HG02973 (cell line): ENCODE measurements around the gene POP7.

ENCODE experiments used
- ATAC-seq: cut with Tn5 transposase; IDR thresholded peaks from one replicate; pipeline ENCODE4 v1.9.1; 2021; ENCODE audit warnings: moderate library complexity; ENCODE audit not compliant: unreplicated experiment

POP7 gene

DNA sequence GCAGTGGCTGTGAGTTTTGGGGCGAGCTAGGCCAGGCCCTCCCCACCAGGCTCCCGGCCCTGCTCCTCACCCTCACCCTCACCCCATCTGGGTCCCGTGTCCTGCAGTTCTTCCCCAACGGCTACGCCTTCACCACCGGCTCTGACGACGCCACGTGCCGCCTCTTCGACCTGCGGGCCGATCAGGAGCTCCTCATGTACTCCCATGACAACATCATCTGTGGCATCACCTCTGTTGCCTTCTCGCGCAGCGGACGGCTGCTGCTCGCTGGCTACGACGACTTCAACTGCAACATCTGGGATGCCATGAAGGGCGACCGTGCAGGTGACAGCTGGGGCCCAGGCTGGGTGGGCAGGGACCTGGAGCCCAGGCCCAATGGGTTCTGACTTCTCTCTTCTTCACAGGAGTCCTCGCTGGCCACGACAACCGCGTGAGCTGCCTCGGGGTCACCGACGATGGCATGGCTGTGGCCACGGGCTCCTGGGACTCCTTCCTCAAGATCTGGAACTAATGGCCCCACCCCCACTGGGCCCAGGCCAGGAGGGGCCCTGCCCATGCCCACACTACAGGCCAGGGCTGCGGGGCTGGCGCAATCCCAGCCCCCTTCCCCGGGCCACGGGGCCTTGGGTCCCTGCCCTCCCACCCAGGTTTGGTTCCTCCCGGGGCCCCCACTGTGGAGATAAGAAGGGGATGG lies 27.5 kb upstream of the POP7 start:
- ATAC-seq = no peak

DNA sequence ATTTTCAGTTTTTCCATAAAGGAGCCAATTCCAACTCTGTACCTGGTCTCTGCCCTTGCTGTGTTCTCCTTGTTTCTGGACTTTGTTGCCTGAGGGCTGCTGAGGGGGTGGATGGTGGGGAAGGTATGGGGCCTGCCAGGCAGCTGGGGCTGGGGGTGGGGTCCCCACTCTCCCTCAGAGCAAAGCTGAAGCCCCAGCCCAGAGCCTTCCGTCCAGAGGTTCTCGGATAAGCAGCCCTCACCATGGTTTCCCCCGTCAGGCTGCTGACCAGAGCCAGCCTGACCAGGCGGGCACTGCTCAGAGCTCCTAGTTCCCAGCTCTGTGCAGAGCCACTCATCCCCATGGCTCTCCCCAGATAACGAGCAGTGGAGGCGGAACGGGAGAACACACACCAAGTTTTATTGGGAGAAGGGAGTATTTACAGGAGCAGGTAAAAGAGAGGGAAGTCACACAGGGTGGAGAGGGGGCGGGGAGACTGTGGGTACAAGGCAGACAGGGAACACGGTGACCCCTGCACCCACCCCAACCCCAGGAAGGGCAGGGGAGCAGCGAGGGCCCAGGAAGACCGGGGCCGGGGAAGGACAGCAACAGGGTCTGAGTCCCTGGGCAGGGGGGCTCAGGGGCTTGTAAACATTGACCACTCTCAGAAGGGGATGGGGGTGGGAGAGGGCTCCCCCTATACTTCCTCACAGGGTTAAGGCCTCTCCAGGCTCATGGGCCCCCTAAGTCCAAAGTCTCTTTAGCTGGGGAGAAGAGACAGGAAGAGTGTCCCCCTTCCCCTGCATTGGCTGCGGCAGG lies 26.6 kb upstream of the POP7 start:
- no peak for ATAC-seq

DNA sequence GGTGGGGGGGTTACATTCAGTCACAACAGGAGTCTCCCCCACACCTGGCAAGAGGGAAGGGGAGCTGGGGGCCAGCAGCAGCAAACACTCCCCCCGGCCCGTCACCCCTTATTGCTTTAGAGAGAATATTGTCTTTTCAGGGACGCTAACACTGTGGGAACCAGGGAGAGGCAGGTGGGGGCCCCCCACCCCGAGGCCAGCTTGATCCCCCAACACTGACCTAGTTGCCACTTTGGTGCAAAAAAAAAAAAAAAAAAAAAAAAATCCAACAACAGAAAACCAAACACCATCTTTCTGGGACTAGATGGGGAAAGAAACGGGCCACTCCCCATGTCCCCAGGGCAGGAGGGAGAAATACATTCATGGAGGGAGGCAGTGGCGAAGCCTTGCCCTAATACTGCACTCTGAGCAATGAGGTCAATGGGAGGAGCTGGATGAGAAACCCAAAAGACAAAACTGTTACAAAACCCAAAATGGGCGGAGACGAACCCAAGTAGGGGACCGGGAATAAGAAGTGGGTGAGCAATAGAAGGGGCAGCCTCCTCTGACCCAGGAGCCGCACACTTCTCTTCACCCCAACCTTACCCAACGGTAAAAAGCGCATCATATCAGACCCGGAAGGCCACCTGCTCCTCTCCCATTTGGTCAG lies 25.9 kb upstream of the POP7 start:
- no peak for ATAC-seq

DNA sequence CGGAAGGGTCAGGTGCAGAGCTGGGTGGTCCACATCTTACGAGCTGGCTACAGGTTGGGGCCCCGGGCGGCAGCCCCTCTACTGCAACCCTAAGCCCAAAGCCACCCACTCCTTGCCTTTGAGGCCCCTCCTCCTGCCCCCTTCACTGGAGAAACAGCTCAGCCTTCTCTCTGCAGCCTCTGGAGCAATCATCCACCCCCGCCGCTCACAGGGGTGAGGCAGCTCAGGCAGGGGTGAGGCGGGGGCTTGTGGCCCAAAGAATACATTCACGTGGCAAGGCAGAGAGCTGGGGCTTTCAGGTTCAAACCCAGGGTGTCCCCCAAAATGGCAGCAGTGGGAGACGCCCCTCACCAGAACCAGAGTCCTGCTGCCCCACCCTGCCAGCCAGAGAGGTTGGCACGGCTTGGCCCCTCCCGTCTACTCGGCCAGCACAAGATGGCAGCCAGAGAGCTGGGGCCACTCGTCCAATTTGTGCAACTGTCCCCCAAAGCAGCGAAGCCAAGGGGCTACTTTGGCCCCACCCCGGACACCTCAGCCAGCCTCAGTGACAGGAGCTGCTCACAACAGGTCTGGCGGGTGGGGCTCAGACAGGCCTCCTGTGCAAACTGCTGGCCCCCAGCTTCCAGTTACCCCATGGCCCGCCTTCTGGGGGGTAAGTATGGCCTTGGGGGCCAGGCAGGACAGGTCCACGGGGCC lies 25.2 kb upstream of the POP7 start:
- ATAC-seq = no peak

DNA sequence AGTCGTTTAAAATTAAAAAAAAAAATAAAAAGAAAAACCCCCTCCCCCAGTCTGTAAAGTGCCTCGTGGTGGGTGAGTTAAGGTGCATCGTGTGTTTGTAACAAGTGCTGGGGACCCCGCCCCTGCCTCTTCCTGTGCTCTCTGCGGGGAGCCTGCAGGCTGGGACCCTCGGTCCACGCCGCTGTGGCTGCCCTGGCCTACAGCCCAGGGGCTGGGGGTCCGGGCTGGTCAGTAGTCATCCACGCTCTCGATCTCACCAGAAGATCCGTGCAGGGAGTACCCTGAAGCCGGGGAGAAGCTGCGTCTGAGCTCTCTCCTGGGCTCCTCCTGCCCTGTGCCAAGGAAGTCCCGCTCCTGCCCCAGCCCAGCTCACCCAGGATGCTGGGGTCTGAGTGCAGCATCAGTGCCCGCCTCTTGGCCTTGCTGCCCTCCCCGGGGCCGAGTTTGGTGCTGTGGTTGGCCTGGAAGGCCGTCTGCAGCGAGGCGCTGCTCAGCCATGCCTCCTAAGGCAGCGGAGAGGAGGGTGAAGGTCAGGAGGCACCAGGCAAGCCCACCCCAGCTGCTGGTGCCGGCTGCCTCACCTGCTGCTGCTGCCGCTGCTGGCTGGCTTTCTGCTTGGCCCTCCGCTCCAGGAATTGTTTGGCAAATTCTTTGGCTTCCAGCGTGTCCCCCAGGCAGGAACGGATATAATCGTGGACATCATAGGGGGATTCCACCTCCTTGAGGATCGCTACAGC lies 24.3 kb upstream of the POP7 start:
- no peak for ATAC-seq

DNA sequence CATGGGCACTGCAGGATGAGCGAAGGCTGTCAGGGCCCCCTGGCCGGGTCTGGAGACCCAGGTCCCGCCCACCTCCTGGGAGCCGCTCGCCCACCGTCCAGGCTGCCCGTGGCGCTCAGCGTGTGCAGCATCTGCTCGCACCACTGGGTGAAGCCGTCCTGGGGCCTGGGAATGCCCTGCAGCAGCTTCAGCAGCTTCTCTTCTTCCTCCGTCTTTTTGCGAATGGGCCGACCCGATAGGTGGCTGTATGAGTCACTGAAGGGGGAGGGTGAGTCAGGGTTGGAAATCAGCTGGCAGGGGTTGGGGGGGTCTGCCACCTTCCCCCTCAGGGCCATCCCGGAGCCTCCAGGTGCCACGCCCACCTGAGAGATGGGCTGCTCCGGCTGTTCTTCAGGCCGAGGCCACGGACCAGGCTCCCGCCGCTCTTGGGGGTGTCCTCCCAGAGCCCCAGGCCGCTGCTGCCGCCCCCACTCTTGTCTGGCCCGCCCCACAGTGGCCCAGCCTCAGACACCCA lies 23.6 kb upstream of the POP7 start:
- no peak for ATAC-seq

DNA sequence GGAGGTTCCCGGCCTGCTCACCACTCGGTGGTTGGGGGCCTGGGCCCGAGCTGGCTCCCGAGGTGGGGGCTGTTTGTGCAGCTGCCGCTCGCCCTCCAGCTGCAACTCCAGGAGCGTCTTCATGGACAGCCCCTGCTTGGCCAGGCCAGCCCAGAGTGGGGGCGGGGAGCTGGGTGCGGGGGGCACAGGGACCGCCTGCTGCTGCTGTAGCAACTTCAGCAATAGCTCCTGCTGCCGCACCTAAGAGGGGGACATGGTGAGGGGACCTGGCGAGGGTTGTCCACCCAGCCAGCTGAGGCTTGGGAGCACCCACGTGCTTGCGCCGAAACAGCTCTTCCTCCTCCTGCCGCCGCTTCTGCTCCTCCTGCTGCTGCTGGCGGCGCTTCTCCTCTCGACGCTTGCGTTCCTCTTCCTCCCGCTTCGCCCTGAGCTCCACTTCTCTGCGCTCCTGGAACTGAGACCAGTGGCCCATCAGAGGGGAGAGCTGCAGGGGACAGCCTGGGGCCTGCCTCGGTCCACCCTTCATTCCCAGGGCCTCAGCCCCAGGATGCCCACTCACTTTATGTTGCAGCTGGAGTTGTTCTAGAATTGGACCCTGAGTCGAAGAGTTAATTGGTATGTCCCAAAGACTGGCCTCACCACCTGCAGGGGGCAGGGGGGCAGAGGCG lies 22.8 kb upstream of the POP7 start:
- ATAC-seq = no peak

DNA sequence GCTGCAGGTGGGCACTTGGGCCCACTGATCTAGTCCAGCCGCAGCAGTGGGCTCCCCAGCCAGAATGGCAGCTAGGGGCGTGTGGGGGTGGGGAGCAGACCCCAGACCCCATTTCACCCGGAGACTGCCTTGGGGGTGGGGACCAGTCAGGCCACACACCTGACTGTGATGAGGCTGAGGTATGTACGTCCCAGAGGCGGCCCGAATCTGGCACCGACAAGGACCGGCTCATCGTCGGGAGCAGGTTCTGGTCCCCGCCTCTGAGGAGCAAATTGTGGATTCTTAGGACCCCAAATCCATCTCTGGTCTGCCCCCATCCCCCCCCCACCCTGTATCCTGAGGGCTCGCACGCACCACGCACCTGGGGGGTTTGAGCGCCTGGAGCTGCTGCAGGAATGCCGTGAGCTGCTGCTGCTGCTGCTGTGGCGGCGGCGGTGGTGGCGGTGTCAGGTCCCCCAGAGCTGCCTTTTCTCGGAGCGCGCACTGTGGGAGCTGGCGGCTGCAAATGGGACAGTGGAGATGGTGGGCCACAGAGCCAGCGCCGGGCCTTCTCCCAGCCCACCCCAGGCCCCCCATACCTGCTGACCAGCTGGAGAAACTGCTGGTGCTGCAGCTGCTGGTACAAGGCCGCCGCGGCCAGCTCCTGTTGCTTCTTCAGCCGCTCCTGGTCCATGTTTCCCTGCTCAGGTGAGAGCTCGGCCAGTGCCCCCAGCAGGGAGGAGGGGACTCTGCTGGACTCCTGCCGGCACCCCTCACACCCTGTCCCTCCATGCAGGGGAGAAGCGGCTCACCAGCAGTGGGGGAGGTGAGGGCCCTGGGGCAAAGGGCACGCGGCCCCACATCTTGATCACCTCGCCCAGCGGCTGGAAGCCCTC lies 22.0 kb upstream of the POP7 start:
- no peak for ATAC-seq

DNA sequence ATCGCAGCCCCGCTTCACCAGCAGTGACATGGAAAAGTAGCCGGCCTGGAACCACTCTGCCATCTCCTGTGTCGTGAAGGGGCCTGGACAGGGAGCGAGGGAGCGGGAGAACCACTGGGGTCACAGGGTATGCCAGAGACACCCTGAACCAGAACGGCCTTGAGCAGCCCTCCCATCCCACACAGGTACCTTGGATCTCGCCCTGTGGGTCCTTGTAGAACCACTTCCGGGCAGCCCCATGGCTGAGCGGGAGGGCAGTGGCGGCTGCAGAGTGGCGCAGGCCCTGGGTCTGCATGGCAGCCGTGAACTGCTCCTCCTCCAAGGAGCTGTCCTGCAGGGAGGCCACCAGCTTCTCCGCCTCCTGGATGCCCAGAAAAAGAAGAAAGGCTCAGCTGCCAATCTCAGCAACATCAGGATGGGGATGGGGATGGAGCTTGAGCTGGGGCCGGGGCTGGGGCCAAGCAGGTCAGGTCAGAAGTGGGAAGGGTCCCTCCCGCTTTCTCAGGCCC lies 21.3 kb upstream of the POP7 start:
- ATAC-seq = no peak

DNA sequence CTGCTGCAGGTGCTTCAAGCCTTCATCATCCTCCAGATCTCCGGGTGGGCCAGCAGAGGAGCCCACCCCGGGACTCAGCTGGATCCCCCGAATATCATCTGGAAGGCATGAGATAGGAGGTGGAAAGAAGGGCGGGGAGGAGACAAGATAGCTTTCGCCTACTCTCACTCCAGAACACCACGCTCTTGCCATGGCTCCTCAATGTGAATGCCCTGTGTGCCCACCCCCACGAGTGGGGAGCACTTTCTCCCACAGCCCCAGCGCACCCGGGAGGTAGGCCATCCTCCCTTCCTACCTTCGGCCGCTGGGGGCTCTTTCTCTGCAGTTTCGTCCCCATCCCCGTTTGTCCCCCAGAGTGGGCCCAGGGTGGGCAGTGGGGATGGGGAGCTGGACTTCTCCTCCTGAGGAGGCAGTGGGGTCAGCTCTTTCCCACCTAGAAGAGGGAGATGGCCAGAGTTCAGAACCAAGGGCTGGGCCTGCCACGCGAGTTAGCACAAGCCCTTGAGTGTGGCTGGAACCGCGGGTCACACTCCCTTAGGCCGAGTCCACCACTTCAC lies 20.8 kb upstream of the POP7 start:
- ATAC-seq = no peak

DNA sequence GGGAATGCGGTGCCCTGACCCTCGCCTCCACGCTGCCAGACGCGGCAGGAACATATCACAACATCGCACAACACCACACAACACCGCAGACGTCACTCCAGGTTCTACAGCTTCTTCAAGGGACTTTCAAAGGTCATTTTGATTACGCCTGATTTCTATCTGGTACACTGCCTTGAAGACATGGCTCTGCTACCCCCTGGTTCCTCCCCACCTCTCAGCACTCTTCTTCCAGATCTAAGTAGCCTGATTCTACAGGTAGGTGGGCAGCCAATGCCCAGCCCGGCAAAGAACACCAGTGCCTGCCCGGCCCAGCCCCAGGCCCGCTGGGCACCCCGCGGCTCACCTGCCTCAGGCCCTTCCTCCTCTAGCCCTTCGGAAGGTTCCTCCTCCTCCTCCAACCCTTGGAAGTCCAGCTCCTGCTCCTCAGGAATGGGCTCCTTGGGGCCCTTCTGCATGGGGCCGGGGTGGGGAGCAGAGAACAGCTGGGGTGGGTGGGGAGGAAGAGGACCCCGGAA lies 20.2 kb upstream of the POP7 start:
- ATAC-seq = no peak

DNA sequence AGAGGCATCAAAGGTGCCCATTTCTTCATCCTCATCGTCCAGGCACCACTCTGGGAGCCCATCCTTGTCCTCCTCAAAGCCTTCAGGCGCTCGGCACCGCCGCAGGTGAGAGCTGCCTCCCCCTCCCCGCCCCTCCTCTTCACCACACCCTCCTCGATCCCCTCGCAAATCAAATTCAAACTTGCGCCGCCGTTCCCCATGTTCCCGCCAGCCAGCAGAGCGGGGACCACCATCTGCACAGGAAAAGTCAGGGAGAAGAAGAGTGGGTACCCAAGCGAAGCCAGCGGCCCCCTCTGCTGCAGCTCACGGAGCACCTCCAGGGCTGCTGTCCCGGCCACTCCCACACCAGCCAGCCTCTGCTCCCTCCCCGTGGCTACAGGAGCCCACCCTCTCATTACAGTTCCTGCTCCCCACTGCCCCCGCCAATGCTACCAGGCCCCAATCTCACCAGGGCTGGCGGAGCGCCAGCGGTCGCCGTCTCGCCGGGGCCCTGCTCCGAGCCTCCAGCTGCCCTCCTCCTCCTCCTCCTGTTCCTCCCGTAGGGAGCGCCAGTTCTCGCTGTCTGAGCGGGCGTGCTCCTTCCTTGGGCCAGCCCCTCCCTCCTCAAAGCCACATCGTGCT lies 19.6 kb upstream of the POP7 start:
- no peak for ATAC-seq

DNA sequence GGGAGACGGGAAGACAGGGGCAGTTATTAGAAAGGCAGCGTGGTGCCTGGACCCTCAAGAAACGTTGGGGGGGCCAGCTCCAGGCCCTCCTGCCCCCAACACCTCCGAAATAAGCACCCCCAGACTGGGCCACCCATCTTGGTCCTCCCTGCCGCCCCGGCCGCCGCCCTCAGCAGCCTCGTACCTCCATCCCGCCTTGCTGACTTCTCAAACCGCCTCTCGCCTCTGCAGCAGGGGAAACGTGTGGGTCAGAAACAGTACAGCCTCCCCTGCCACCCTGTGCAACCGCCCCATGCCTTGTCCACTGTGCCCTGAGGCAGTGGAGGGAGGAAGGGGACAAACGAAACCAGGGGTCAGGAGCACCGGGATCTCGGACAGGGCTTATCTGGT lies 19.1 kb upstream of the POP7 start:
- no peak for ATAC-seq

DNA sequence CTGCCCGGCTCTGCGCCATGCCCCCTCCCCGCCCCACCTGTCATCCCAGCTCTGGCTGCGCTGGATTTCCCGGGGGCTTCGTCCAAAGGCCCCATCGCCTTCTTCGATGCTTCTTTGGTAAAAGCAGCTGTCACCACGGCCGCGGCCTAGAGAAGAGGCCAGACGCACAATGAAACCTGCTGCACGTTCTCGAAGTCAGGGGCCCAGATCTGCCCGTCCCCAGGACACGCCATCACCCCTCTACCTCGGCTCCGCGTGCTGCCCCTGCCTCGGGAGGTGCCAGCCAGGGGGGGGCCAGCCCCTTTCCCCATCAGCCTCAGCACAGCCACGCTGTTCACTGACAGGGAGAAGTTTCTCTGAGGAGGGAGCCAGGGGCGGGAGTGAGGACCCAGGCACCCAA lies 18.7 kb upstream of the POP7 start:
- no peak for ATAC-seq

DNA sequence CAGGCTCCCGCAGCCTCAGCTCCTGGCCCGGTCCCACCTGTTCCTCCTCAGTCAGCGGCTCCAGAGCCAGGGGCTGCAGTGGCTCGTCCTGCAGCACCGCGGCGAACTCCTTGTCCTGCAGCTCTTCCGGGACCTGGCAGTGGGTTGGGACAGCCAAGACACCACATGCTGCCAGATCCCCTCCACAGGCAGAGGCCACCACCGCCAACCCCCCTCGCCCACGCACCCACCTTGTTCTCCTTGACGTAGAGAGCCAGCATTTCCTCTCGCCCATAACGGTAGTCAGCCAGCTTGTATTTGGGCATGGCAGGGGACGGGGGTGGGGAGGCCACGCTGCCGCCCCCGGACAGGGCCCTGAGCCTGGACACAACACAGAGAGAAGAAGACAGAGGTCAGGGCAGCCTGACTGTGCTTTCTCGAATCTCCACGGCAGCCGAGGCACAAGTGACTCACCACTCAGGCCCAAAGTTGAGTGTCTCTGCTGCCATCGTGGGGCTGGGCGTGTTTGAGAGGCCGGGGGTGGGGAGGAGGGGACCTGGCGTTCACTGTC lies 18.1 kb upstream of the POP7 start:
- ATAC-seq = no peak

DNA sequence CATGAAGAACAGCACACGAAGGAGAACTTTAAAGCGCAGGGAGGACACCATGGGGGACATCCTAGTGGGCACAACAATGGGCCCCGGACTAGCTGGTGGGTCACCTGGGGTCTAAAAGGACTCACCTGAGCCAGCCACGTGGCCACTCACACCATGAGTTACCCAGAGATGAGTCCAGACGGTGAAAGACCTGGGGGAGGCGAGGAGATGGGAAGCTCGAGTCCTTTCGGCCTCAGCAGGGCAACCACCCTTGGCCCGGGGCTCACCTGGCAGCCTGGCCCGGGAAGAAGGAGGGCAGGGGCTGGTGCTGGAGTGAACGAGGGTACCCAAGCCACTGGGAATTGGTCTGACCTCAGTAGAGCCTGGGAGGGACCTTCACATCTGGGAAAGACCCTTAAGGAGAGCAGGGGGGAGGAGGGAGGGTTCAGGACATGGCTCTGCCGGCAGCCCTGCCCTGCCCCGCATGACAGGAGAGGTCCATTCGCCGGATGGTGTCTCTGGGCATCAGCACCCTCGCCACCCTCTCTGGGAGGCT lies 17.5 kb upstream of the POP7 start:
- no peak for ATAC-seq
